GM03348 (cell line): ENCODE measurements around the gene IL17RB.

Experiments used
- DNase-seq: peaks from one replicate; pipeline ENCODE4 v3.0.0; 2012; ENCODE audit warnings: low spot score

Gene IL17RB

GRCh38 chr3:53812434-53812833, 33.9 kb upstream of the IL17RB start:
- DNase-seq, result no peak

GRCh38 chr3:53813229-53813628, 33.1 kb upstream of the IL17RB start:
- DNase-seq, result no peak

DNA sequence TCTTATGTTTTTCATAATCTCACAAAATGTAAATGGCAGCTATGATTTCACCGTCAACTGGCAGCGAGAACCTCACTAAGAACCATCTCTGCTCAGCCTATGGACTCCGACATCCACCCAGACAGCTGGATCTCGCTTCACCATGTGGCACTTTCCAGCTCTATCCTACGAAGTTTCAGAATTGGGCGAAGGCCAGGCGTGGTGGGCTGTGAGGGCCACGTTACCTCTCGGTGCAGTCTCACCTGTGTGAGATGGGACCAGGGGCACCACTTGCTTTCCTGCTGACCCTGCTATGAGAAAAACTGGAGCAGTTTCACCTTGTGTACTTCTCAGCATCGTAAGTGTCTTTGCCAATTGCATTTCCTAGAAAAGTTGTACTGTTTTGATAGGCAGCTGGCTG, 32.5 kb upstream of the IL17RB start:
- no peak for DNase-seq

DNA sequence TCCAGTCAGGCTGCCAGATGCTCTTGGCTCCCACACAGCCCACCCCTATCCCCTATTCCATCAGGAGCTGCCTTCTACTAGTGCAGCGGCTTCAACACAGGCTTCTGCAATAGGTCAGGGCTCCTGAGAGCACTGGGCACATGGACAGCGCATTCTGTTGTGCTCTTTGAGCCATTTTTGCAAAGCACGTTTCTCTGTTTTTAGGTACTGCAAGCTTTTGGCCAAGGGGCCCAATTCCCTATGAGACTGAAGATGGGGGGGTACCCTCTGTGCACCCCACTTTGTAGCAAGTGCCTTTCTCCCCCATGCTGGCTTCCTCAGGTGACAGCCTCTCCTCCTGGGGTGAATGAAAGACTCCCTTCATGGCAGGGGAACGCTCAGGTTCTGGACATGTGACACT, 31.3 kb upstream of the IL17RB start:
- no peak for DNase-seq

DNA sequence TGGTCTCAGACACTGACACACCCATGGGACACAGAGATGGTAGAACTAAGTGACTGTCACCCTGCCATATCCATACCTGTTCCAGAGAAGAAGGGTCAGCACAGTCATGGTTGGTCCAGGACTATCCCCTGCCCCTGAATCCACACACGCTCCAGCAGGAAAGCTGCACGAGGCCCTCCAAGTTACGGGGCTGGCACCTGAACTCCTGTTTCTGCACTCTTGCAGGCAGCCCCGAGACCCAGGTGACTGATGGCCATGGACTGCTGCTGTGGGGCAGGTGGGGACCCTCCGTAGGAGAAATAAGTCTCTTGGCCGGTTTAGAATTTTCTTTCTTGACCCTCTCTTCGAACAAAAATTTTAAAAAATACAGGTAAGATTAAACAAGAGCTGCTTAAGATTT, 30.7 kb upstream of the IL17RB start:
- no peak for DNase-seq

DNA sequence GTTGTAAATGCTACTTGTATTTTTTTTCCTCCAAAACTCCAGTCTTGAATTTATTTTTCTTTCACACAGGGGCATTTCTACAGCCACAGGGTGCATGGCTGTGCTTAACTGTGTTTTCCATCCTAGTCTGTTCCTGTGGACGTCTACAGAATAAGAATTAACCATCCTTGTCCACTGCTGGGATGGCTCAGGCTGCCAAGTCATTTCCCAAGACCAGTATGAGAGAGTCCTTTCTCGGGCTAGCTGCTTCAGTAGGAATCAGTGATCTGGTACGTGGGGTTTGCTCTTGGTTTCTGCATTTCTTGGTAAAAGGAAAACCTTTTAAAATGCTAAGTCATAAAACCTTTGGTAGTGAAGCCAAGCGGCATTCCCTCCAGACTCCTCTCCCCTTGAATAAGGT, 29.9 kb upstream of the IL17RB start:
- DNase-seq, result no peak

DNA sequence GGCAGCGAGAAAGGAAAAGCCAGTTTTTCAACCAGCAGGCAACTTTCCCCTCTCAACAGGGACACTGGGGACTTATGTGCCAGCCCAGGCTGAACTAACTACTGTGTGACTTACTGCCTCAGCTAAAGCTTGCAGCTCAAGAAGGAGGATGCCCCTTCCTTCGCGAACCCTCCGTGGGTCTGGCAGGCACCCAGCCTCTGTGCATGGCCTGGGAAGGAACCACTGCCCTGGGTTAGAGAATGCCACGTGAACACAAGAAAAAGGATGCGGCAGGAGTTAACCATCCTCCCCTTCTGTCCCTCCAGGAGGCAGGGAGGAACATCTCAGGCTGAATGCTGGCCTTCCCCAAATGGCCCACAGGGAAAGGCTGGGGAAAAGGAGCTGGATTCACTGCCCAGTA, 29.2 kb upstream of the IL17RB start:
- no peak for DNase-seq

DNA sequence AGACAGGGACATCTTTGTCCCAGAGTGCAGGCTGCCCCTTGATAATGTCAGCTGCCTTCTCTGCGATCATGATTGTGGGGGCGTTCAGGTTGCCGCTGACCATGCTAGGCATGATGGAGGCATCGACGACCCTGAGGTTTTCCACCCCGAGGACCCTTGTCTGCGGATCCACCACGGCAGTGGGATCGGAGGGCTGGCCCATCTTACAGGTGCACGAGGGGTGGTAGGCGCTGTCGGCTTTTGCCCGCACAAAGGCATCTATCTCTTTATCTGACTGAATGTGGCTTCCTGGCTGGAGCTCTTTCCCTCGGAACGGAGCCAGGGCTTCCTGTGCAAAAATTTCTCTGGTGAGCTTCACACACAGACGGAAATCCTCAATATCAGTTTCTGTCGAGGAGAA, 28.6 kb upstream of the IL17RB start:
- no peak for DNase-seq

DNA sequence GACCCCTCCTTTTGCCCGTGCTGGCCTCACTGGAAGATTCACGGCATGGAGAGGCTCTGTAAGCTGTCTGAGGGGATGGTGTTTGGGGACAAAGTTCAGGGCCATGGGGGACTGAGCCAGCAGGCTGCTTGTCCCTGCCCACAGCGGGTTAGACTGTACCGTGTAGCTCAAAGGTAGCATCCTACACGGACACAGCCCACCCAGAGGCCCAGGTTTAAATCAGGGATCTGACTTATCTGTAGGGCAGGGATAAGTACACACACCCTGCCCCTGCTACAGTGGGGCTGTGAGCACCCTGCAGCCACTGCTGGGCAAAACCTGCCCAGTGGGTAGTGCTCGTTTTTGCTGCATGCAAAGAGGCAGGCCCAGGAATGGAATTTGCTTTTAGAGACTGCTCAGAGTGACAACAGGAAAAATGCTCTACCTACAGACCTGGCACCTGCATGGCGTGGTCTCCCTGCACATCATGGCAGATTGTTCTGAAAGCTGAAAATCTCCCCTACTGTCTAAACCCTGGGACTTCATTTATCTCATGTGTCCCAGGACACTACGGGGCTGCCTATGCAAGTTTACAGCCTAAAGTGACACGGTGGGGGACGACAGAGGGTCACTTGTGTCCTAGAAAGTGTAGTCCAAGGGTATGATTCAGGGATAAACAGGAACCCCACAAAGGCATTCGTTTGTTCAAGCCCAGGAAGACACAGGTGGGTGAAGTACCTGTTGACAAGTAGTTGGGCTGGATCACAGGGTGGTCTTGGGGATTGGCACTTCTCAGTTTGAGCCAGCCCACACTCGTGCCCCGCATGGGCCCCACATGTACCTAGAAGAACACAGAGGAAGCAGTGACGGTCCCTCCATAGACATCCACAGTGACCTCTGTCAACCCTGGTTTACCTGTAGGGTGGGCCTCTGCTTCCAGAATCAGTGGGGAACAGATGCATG, 27.9 kb upstream of the IL17RB start:
- no peak for DNase-seq

- no peak for DNase-seq
These were observed 27.1 kb upstream of the IL17RB start for GRCh38 chr3:53819163-53819868.

DNA sequence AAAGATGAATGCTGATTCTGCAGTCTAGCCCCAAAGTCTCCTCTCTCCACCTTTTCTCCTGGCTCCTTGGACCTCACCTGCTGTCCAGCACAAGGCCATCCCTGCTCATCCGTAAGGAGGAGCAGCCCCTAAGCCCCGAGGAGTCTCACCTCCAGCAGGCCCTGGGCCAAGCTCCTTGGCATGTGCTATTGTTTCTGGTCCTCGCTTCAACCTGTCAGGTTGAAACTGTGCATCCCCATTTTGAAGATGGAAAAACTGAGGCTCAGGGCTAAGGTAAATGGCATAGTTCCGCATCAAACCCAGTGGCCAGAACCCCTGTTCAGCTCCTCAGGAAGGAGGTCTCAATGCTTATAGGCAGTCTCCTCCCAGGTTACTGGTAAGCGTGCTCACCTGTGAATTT, 26.3 kb upstream of the IL17RB start:
- no peak for DNase-seq

DNA sequence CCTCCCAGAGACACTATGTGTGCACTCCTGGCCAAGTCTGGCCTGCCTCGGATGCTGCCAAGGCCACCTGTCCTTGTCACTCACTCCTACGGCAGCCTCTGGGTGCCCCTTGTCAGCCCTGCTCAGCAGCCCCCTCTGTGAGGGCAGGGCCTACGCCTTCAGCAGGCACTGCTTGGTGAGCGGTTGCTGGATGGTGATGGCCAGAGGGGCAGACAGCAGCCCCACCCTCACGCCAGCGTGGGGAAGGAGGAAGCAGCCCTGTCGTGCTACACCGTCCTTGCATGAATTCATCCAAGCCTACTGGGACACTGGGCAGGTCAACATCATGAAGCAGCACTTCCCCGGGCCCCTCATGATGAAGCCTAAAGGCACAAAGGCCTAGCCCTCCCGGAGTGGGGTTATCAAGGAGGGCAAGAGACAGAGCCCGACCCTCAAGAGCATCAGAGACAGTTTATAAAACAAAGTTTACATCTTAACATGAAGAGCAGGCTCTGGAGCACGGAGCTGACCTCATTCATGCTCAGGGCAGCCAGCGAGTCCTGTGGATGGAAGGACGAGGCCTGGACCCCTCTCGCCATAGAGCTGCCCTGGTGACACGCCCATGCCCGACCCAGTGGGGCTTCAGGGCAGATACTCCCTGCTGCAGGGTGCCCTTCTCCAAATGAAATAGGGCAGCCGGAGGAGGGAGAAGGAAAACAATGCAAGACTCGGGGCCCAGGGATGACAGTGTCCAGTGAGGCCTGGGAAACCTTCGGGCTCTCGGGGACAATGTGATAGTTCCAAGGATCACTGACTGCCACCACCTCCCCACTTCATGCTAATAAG, 25.4 kb upstream of the IL17RB start:
- DNase-seq, result no peak

DNA sequence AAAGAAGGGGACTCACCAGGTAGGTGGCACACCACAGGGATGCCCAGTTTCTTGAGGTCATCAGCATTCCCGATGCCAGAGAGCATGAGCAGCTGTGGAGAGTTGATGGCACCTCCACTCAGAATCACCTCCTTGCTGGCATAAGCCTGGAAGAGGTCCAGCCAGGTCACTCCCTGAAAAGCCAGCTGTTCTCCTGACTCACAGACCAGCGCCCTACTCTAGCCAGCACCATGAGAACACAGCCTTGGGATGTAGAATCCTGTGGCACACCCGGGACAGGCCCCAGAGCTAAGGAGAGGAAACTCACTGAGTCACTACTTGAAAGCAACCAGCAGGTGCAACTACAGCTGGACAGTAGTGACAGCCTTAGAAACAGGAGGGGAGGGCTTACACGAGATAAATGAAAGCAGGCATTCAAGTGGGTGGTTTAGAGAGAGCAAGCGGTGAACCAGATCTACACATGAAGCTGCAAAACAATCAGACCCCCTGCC, 24.7 kb upstream of the IL17RB start:
- peak; percentile 31 for DNase-seq

DNA sequence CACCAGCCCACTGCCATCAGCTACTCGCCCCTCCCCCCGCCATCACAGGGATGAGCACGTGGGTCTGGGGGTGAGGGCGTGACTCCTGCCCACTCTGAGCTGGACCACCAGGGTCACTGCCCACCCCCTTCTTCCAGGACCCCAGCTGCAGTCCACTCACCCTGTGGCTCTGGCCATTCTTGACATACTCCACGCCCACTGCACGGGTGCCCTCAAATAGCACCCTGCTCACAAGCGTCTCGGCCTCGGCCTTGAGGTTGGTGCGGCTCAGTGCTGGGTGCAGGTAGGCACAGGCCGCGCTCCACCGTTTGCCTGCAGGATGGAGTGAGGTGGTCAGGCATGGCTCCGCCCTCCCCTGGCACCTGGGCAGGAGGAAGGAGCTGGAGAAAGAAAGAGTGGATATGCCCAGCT, 24.0 kb upstream of the IL17RB start:
- DNase-seq, result no peak

DNA sequence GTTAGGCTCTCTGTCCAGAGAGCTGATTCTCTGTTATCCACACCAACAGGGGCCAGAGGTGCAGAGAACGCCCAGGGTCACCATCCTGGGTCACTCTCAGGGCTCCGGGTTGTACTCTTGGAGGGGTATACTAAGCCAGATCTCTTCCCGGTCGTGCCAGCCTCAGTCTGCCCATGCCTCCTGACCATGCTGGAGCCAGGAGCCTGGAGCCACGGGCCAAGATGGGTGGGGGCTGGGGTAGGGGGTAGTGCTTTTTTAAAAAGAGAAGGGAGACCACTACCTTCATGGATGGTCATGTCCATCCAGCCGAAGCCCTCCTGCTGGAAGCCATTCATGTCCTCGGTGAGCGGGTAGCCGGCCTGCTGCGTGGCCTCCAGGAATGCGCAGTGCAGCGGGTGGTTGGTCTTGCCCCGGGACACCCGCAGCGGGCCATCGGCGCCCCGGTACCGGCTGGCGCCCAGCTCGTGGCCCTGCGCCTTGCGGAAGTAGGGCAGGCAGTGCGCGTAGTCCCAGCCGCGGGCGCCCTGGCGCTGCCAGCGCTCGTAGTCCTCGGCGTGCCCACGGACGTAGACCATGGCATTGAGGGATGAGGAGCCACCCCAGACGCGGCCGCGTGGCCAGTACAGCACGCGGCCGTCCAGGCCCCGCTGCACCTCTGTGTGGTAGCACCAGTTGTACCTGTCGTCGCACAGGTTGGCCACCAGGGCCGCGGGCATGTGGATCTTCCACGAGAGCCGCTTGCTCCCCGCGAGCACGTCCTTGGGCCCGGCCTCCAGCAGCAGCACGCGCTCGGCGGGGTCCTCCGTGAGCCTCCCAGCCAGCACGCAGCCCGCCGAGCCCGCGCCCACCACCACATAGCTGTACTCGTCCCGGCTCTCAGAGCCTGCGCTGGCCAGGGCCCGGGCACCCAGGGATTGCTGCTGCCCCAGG, 23.1 kb upstream of the IL17RB start:
- no peak for DNase-seq

DNA sequence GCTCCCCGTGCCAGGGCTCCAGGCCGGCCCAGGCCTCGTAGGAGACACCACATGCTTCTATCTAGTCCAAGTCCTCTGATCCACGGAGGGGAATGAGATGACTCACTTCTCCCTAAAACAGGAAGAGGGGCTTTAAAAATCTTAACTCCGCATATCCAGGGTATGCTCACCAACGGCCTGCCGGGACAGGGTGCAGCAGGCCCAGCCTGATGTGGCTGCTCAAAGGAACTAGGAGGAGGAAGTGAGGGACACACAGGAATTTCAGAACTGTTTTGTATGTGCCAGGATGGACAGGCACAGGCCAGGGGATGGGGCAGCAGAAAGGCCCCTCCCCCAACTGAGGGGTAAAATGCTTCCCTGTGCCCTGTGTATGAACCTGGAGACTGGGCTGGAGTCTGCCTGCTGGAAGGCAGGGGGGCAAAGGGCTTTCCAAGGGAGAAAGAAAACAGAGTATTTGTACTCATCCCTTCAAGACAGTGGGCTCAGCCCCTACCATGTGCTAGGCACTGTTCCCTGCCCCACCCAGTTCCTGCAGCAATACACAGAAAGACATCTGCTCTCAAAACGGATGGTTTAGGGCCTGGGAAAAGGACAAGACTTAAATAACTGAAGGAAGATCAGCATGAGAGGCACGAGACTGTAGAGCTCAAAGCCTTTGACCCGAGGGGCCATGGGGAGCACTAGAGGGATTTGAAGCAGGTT, 22.3 kb upstream of the IL17RB start:
- DNase-seq, result no peak

GRCh38 chr3:53824795-53825194, 21.6 kb upstream of the IL17RB start:
- no peak for DNase-seq

DNA sequence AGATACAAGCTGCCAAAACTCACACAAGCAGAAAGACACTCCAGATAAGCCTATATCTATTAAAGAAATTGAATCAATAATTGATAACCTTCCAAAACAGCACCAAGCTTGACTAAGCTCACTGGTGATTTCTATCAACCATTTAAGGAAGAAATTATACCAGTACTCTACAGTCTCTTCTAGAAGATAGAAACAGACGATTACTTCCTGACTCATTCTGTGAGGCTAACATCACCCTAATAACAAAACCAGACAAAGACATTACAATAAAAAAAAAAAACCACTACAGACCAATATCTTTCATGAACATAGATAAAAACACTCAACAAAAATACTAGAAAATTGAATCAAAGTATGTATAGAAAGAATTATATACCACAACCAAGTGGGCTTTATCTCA, 20.3 kb upstream of the IL17RB start:
- no peak for DNase-seq

GRCh38 chr3:53828581-53828980, 17.8 kb upstream of the IL17RB start:
- no peak for DNase-seq

DNA sequence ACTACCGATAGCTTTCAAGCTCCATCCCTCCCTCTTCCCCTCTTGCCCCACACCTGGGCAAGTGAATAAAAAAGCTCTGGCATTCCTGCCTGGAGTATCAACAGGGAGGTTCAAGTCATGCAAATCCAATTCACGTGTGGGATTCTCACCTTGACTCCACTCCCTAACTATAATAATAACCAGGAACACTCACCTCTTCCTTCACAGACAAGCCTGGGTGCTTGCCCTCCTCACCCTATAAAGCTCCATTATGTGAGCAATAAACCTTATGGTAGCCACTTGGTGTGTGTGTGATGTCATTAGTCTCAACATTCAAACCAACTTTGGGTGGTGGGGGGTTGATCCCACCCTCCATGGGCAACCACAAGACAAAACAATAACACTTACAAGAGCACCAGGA, 16.8 kb upstream of the IL17RB start:
- no peak for DNase-seq

GRCh38 chr3:53830944-53831343, 15.4 kb upstream of the IL17RB start:
- no peak for DNase-seq
